ENCODE results near the gene ARHGAP35. TPM values are rescaled to one million over a fixed set of nuclear protein-coding genes. Genes with fewer than 3 reads are reported as not detected.
"Not testable (repeated sequence)": the region's sequence is repeated elsewhere in the genome, so short reads cannot be mapped to it uniquely, and the experiment has no call there.

Gene ARHGAP35
- total RNA-seq, 6 experiments from 2014 or later: 33.5 to 54.4 (median 47.8) TPM

GRCh38 chr19:46850228-46851203 is 10.3 kb upstream of the ARHGAP35 start, which contains the start of gene AP2S1:
AP2S1 (minus strand) TSS chr19:46850846; CDS start chr19:46850766, 80 bp downstream.
- ATAC-seq (peak; percentile 86 to 92 (median 88)), DNase-seq (peak; percentile 94 to 97 (median 95))
- no peaks in the 10 kb centered on the region for H3K36me3 ChIP-seq
- H3K9me3 ChIP-seq: no peaks in the 10 kb centered on the region
- peak; percentile 93 for TF ChIP-seq POLR2A (IDR thresholded peaks at IDR 0.05)
- no peak for TF ChIP-seq CTCF (IDR thresholded peaks at IDR 0.05)
- H3K4me1 ChIP-seq: peaks cover 0 to 37% (median 12%) of the 10 kb centered on the region in 4 donors
- WGBS (ENCODE audit: insufficient coverage, low coverage, low lambda C conversion rate, missing lambda C conversion rate): 0% methylated on average over 43 of the region's 53 CpGs
- peak within 1 kb of the TSS; percentile 87 to 97 (median 91) for H3K4me3 ChIP-seq
- H3K27me3 ChIP-seq: no peaks in the 10 kb centered on the region
- intact Hi-C loops (cut with DNase I): no loop called here
- peak within 1 kb of the TSS; percentile 70 to 99 (median 79) for H3K27ac ChIP-seq

GRCh38 chr19:46852830-46853229 is 8.0 kb upstream of the ARHGAP35 start:
- ATAC-seq: peak in 1 of 4 donors; percentile 10
- peak overlapping the region in 2 of 3 donors; percentile 98 to 99 for H3K27ac ChIP-seq
- H3K9me3 ChIP-seq: no peaks in the 10 kb centered on the region
- H3K4me1 ChIP-seq: peaks cover 0 to 46% (median 19%) of the 10 kb centered on the region in 4 donors
- WGBS (ENCODE audit: insufficient coverage, low coverage, low lambda C conversion rate, missing lambda C conversion rate): 38% methylated on average over 1 of the region's 1 CpG
- TF ChIP-seq CTCF (IDR thresholded peaks at IDR 0.05): no peak
- H3K4me3 ChIP-seq: peak overlapping the region in 1 of 3 donors; percentile 15
- H3K36me3 ChIP-seq: no peaks in the 10 kb centered on the region
- intact Hi-C loops (cut with DNase I): no loop called here
- H3K27me3 ChIP-seq: no peaks in the 10 kb centered on the region
- DNase-seq: no peak

- not testable (repeated sequence) for H3K36me3 ChIP-seq
Observed at GRCh38 chr19:46854698-46855097, 6.1 kb upstream of the ARHGAP35 start.

GRCh38 chr19:46856062-46857022 is 4.5 kb upstream of the ARHGAP35 start:
- intact Hi-C loops (cut with DNase I): loop anchor here in 1 of 2 donors (5.0 kb wide), 1 partner anchor 131 kb away; no protein-coding TSS in a partner anchor
- TF ChIP-seq CTCF (IDR thresholded peaks at IDR 0.05) (peak; percentile 67 to 86 (median 76)), POLR2A (IDR thresholded peaks at IDR 0.05) (peak; percentile 69)
- ATAC-seq (peak; percentile 69 to 78 (median 70)), DNase-seq (peak; percentile 96 to 98 (median 98))
- Histone ChIP-seq H3K36me3 (no peaks in the 10 kb centered on the region), H3K27ac (peak overlapping the region; percentile 91 to 99 (median 98)), H3K9me3 (no peaks in the 10 kb centered on the region), H3K4me3 (peak overlapping the region; percentile 8 to 41 (median 38)), H3K27me3 (no peaks in the 10 kb centered on the region), H3K4me1 (peaks cover 0 to 49% (median 21%) of the 10 kb centered on the region in 4 donors)
- 2% methylated on average over 39 of the region's 41 CpGs for WGBS (ENCODE audit: insufficient coverage, low coverage, low lambda C conversion rate, missing lambda C conversion rate)

More at GRCh38 chr19:46854698-46855097, 6.1 kb upstream of the ARHGAP35 start:
- WGBS (ENCODE audit: insufficient coverage, low coverage, low lambda C conversion rate, missing lambda C conversion rate): 58% methylated on average over 9 of the region's 13 CpGs
- not testable (repeated sequence) for H3K9me3 ChIP-seq, ATAC-seq, H3K27me3 ChIP-seq, H3K4me3 ChIP-seq
- H3K27ac ChIP-seq: peak overlapping the region in 2 of 3 donors; percentile 98 to 99
- peak in 1 of 3 donors; percentile 27 for DNase-seq
- H3K4me1 ChIP-seq: peaks cover 0 to 48% (median 23%) of the 10 kb centered on the region in 4 donors
- intact Hi-C loops (cut with DNase I): loop anchor here in 1 of 2 donors (5.0 kb wide), 1 partner anchor 133 kb away; no protein-coding TSS in a partner anchor

All from right lobe of liver (tissue), 6 donors.